GM21360 (cell line): ENCODE measurements around the gene CDH7.

Experiments used
- ATAC-seq: cut with Tn5 transposase; IDR thresholded peaks from one replicate; pipeline ENCODE4 v1.9.1; 2021; ENCODE audit warnings: mild to moderate bottlenecking, moderate library complexity; ENCODE audit not compliant: unreplicated experiment

The CDH7 gene, protein sequence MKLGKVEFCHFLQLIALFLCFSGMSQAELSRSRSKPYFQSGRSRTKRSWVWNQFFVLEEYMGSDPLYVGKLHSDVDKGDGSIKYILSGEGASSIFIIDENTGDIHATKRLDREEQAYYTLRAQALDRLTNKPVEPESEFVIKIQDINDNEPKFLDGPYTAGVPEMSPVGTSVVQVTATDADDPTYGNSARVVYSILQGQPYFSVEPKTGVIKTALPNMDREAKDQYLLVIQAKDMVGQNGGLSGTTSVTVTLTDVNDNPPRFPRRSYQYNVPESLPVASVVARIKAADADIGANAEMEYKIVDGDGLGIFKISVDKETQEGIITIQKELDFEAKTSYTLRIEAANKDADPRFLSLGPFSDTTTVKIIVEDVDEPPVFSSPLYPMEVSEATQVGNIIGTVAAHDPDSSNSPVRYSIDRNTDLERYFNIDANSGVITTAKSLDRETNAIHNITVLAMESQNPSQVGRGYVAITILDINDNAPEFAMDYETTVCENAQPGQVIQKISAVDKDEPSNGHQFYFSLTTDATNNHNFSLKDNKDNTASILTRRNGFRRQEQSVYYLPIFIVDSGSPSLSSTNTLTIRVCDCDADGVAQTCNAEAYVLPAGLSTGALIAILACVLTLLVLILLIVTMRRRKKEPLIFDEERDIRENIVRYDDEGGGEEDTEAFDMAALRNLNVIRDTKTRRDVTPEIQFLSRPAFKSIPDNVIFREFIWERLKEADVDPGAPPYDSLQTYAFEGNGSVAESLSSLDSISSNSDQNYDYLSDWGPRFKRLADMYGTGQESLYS

DNA sequence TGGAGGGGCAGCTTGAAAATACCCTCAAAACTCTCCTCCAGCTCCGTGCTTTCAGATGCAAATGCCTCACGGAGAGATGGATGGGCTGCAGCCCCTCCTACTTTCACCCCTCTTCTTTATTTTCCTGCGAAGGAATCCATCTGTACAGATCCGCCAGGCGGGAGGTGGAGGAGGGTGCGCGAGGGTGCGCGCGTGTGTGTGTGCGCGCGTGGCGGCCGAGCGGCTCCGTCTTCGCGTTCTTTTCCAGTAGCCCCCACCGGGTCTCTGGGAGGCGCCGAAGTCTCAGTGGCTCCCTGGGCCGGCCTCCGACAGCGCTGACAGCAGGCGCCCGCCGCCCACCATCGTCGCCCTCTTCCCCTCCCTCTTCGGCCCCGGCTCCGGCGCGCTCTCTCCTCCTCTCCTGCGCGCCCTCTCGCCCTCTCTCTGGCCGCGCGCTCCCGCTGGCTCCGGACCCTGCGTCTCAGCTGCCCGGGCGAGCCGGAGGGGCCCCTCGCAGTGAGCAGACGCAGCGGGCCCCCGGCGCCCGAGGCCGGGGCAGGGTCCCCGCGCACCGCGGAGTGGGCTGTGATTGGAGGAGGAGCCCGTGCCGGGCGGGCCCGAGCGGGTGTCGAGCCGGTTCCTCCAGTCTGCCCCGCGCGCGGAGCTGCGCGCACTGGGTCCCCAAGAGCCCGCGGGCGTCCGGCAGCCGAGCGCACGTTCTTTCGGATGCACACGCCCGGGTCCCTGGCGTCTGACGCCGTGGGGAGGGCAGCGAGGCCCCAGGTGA, at the start of gene CDH7:
TSS of gene CDH7 (plus strand) at position 624 of the 766 bp plus-strand sequence. CDS start 11,831 bp downstream, outside the sequence.
- ATAC-seq: no peak

DNA sequence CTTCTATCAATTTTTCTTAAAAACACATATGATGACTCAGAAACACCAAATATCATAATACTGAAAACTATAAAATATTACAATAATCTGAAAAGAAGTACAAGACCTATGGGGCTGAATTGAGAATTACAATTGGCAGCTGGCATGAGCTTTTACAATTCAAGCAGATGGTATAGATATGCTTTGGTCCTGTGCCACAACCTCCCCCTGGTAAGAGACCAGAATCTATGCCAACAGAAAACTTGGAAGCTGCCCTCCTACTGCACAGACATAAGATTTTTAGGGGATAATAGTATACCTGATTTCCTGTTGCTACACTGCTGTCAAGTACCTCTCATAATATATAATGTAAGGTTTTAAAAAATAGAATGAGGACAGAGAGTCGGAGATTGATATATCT, 46.8 kb upstream of the CDH7 start:
- ATAC-seq: no peak

DNA sequence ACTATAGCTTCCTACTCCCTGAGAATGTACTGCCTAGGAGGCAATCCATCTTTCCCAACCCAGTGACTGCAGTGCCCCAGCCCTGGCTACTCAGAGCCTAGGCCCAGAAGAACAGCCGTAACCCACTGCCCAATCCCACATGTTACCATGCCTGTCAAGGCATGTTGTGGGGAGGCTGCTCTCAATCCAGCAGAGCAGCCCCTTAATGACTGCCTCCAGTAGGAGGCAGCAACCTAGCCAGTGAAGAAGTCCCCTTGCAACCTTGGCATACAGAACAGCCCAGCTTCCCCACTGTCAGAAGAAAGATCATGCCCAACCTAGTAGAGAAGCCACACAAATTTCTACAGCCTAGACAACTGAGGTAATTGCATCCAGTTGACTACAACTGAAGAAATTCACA, 44.2 kb upstream of the CDH7 start:
- ATAC-seq: no peak

DNA sequence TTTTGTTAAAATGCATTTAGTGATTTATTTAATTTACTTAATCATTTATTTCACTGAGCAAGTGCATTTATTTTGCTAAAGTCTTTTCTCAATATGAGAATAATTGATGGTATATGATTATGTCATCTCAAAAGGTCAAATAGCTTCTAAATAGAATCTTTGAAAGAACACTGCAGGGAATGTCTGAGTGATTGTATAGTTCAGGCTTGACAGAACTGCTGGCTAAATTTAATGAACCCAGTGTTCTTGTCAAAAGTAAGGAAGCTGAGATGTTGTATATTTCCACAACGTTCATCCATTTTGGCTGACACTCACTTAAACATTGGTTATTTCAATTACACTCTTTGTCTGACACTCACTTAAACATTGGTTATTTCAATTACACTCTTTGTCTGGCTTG, 39.3 kb upstream of the CDH7 start:
- no peak for ATAC-seq

DNA sequence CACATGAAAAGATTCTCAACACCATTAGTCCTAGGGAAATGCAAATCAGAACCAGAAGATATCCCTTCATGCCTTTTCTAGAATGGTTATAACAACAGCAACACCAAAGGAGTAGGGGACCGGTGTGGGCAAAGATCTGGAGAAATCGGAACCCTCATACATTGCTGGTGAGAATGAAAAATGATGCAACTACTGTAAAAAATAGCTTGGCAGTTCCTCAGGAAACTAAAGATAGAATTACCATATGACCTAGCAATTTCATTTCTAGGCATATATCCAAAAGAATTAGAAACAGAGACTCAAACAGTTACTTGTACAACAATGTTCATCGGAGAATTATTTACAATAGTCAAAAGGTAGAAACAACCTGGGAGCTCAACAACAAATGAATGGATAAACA, 29.2 kb upstream of the CDH7 start:
- no peak for ATAC-seq

DNA sequence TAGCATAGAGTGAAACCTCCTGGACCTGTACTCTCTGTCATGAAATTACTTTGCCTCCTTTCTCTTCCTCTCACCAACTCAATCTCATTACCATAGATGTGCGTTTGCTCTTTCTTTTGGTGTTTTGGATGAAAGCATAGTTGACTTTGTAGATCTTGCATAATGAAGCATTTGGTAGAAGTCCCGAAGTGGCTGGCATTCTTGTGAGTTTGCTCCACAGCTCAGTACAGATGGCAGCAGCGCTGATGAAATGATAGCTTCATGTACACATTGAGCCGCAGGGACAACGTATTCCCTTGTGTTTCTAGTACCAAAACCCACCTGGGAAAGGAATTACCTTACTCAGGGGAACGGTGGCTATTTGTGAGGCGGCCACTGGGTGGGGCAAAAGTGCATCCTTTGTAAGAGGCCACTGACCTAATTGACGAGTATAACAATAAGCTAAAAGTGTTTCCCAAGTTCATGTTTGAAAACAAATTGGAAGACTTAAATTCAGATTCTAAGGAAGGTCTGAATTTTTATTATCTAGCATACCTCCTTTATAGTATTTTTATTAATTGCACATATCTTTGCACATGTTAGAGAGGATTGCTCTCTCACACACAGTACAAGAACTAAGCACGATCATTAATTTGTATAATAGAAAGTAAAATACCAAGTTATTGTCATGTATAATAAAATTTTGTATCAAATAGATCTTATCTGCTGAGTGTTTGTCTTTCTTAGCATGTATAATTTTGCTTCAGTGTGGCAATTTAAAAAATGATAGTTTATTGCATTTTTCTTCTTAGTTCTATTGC, 25.4 kb upstream of the CDH7 start:
- ATAC-seq: no peak

DNA sequence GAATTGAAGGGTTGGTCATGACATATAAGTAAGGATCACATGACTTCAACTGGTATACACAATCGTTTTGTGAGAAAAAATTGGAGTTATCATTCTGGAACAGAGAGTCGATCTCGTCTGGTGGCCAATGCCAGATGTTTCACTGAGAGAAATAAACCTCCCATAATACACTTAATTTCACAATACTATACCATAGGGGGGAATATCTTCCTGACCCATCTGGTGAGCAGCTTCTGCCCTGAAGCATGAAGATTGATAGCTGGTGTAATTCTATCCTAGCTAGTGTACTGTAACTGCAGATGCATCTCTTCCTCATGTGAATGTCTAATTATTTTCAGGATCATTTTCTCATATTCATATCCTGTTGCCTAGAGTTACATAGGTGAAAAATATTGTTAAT, 15.7 kb upstream of the CDH7 start:
- ATAC-seq: no peak

DNA sequence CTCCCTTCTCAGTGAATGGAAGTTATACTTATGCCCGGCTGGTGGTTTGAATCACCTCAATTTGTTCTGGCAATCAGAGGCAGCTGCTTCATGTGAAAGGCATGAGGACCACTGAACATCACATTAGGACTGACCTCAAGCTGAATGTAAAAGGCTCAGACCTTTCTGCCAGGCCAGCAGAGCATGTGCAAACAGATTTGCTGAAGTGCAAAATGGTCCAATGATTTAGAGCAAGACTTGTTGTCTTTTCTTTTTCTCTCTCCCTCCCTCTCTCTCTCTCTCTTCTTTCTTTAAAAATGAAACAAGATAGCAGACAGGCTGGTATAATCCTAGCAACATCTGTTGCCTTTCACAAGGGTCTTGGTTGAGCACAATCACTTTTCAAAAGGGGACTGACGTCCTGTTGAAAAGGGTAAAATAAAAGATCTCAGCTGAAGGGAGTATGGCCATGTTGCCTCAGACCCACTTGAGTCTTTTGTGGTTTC, 13.3 kb upstream of the CDH7 start:
- ATAC-seq: no peak

DNA sequence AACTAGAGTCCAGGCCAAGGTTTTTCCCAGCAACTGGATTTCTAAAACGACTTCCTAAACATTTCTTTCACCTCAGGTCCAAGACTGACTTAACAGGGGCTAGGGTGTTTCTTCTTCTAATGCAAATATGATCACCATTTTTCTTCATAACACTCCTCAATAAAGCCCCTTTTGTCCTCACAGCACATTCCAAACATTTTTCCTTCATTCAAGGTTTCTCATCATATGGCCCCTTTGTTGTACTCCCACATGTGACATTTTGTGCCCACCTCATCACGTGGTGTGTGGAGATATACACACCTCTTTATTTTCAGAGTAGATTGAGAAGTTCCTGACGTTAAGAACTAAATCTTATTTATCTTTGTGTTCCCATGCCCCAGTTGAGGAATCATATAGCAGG, 3.9 kb upstream of the CDH7 start:
- ATAC-seq: no peak

DNA sequence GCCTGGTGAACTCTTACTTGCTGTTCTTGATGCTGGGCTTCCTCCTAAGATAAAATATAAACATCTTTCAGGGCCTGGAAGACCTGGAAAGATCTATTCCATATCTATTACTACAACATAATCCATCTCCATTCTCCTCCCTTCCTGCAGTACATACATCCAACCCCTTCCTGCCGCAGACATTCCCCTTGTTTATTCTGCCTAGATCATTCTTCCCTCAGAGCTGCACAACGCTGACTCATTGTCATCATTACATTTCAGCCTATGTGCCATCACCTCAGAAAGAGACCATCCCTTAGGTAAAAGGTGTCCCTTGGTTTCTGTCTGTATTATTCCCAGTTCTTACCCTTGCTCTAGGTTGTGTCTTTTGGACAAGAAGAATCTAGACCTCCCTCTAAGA, 2.5 kb upstream of the CDH7 start:
- ATAC-seq: no peak

DNA sequence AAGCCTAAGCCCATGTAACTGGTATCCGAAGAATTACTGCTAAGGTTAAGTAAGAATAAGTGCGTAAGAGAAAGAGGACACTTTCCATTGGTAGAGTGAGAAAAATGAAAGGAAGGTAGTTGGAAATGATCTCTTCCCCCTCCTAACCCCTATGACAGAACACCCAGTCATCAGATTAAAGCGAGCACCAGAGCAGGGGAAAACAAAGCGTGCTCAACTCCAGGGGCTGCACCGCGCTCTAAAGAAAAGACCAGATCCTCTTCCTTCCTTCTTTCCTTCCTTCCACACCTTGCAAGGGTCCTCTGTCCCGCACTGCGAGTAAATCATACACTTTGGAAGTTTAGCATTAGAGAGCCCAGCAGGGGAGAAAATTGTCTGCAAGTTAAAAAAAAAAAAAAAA, 971 bp upstream of the CDH7 start:
- ATAC-seq: no peak

DNA sequence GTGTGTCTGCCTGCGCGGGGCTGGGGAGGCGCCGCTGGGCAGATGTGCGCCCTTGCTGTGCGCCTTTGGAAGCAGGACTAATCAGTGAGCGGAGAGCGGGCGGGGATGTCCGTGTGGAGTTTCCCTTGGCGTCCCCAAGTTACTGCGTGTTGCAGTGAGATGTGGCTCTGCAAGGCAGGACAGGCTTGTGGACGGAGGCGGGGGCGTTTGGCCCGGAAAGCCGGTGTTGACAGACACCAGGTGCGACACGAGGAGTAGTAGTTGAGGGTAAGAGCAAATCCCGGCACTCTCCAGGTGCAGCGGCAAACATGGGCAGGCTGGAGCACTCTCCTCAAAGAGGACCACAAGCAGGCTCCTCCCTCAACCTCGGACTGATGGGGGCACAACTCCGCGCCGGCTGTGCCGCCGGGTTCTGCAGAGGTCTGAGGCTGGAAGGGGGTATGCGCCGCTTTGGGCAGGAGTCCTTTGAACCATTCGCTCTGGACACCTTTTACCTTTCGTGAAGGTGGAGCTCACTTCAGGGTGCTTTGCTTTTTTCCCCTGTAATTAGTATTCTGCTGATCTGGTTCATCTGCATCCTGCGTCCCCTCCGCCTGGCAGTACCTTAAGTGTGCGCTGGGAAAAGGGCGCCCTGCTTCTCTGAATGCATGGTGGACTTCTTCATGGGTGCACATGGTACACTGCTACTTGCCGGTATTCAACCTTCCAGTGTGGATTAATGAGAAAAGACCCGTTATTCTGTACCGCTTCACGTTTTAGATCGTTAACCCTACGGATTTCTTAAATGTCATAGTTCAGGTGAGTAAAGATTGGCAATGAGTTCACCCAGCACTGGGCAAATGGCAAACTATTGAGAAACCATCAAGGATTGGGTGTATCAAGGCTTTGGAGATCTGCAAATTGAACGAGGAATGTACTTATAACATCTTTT, 608 bp downstream of the CDH7 start:
- ATAC-seq: no peak

DNA sequence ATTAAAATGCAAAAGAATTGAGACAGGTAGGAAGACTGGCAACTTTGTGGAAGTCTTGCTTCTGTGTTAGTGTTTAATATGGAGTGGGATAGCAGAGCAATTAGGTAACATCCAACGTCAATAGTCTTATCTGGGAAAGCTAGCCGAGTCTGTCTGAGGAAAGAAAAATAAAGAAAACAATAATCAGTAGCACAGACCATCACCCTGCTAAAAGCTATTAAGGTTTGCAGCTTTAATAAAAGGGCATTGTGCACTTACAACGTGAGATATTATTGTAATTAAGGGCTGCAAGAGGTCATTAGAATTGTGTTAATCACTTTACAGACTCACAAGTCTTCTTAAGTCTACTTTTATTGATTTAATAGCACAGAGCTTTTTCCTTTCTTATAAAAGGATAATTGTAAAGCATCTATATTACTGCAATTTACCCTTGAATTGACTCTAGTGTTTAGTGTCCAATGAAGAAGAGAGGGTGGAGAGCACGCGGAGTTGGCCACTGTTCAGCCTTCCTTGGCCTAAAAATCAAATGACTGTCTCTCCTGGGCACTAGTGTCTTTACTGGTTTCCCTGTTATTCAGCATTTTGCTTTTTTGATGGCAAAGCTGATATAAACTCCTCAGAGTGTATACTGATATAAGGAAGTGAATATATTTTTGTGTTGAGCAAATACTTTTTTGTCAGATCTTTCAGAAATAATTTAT, 2.0 kb downstream of the CDH7 start:
- ATAC-seq: no peak

DNA sequence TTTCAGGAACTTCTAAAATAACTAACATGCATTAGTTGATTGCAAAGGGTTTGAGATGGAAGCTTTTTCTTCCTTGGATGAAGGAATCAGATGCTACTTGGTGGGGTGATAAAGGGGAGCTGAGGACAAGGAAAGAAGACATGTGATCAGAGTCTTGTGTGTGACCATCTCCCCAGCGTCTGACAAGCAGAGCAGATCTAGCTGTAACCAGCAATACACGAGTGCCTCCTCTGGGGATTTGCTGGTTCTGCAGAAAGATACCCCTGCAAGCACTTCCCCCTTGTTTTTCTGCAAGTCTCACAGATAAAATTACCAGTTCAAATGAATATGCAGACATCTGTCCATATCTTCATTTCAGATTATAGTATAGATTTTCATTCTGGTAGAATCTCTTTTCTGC, 2.7 kb downstream of the CDH7 start:
- ATAC-seq: no peak

DNA sequence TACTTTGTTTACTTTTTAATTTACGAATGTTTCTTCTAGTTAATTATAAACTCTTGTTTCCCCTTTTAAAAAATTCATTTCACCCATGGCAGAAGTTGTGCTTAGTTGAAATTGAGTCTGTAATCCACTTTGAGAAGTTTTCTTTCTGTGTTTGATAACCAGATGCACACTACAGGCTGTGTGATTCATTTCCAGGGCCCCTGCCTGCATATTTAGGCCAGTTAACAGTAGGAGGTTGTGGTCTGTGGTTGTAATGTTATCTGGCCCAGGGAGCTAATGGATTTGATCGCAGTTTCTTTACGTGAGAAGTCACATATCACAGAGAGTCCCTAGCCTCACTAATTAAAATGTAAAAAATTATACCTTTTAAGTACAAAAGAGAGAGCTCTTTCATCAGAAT, 3.3 kb downstream of the CDH7 start:
- ATAC-seq: no peak

DNA sequence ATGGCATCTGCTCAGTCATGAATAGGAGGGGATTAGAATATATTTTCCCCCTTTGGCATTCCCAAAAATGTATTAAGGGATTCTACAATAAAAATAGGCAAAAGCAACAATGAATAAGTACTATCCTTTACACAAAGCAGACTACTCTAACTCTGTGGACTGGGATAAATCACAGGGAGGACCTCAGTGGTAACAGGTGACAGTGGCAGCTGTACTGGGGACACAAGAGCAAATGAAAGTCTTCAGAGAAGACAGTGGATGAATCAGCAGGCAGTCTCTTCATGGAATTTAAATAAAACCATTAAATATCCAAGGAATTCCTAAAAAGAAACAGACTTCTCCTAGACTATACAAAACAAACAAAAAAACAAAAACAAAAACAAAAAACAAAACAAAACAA, 4.8 kb downstream of the CDH7 start:
- no peak for ATAC-seq

DNA sequence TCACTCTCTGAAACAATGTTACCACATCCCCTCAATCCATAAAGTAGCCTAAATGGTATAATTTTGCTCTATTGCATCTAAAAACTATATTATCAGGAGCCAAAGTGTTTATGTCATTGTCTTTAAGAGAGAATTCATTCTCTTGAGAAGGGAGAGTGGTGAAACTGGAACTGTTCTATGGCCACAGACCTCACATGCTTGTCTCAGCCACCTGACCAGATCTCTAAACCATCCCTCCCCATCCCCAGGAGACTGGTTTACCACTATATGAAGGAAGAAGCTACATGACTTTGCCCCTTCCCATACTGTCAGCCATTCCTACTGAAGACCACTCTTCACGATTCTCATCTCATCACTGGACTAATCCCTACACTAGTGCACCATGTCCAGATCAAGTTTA, 9.6 kb downstream of the CDH7 start:
- no peak for ATAC-seq

DNA sequence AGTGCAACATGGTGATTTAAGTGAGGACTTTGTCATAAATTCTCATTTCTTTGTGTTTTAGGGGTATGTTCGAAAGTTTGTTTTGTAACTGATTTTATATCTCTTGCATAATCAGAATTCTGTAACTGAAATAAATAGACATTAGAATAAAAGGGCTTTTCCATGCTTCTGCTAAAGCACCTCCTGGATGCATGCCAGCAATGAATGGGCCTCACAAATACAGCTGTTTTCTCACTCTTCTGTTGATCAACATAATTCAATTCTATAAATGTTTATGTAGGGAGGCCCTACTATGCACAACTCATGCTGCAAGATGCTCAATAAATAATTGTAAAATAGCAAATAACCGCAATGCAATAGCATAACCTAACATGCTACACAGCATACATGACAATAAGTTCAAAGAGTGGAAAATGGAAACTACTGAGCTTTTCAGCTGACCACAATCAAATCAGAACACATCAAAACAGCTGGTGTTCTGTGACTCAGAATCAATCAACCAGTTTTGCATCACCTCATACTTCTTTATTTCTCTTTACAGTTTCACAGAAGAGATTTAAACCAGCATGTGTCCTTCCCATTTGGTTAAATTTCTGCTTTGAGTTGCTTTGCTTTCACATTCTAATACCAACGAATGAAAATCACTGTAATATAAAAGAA, 11.0 kb downstream of the CDH7 start:
- no peak for ATAC-seq
